WTC11 (cell line): ENCODE data around the gene PHLDA2.

Experiments
- AFF4 ChIP-seq: sonication (generic); formaldehyde crosslinking; IDR thresholded peaks from 2 replicates; pipeline ENCODE4 v1.8.1; 2023; ENCODE audit warnings: mild to moderate bottlenecking, missing genetic modification reagents, borderline replicate concordance
- CTCF ChIP-seq: fragments of 200-600 bp; IDR thresholded peaks from 2 replicates; pipeline ENCODE4 v1.8.0; 2022; ENCODE audit warnings: antibody characterized with exemption
- E2F4 ChIP-seq: sonication (generic); formaldehyde crosslinking; IDR thresholded peaks from 2 replicates; pipeline ENCODE4 v1.8.1; 2022; ENCODE audit warnings: low read depth, mild to moderate bottlenecking, moderate library complexity, missing genetic modification reagents, borderline replicate concordance
- ESRRA ChIP-seq: sonication (generic); formaldehyde crosslinking; IDR thresholded peaks from 2 replicates; pipeline ENCODE4 v1.8.1; 2022; ENCODE audit warnings: mild to moderate bottlenecking, missing genetic modification reagents, borderline replicate concordance
- NR2C2 ChIP-seq: sonication (generic); formaldehyde crosslinking; IDR thresholded peaks from 2 replicates; pipeline ENCODE4 v1.8.0; 2022; ENCODE audit warnings: mild to moderate bottlenecking, missing genetic modification reagents
- NR3C1 ChIP-seq: sonication (generic); formaldehyde crosslinking; conservative IDR thresholded peaks from 2 replicates; pipeline ENCODE4 v1.8.1; 2023; ENCODE audit warnings: low read depth, mild to moderate bottlenecking, missing genetic modification reagents
- SP1 ChIP-seq: sonication (generic); formaldehyde crosslinking; conservative IDR thresholded peaks from 2 replicates; pipeline ENCODE4 v1.8.1; 2022; ENCODE audit warnings: missing genetic modification reagents
- TEAD1 ChIP-seq: sonication (generic); formaldehyde crosslinking; IDR thresholded peaks from 2 replicates; pipeline ENCODE4 v1.8.0; 2022; ENCODE audit warnings: mild to moderate bottlenecking, missing genetic modification reagents
- USF2 ChIP-seq: sonication (generic); formaldehyde crosslinking; IDR thresholded peaks from 2 replicates; pipeline ENCODE4 v1.8.1; 2023; ENCODE audit warnings: mild to moderate bottlenecking, missing genetic modification reagents, moderate library complexity
- ZBTB43 ChIP-seq: sonication (generic); formaldehyde crosslinking; IDR thresholded peaks from 2 replicates; pipeline ENCODE4 v1.8.1; 2023; ENCODE audit warnings: mild to moderate bottlenecking, missing genetic modification reagents
- ZNF396 ChIP-seq: fragments of 250-450 bp; sonication (Bioruptor Pico); IDR thresholded peaks from 2 replicates; pipeline ENCODE4 v1.8.0; 2021; ENCODE audit warnings: mild to moderate bottlenecking, moderate library complexity, borderline replicate concordance

GRCh38 chr11:2975594-2975993 lies 46.4 kb upstream of the PHLDA2 start:
- TF ChIP-seq CTCF (no peak), NR2C2 (no peak), ZBTB43 (no peak), AFF4 (CRISPR knock-in tag) (no peak), SP1 (CRISPR knock-in tag) (no peak), TEAD1 (CRISPR knock-in tag) (no peak), E2F4 (no peak), USF2 (no peak), NR3C1 (CRISPR knock-in tag) (no peak), ZNF396 (CRISPR knock-in tag) (no peak), ESRRA (CRISPR knock-in tag) (no peak)
